ENCODE data around the gene EIF4E2.

Gene EIF4E2

GRCh38 chr2:232576995-232577394, 26.5 kb downstream of the EIF4E2 start:
- Histone ChIP-seq H3K27ac (ENCODE audit: low read depth, low read length) (no peak overlapping the region), H3K9me3 (ENCODE audit: control insufficient read depth in 5 of 5, low read length in 5 of 5) (no peaks in the 10 kb centered on the region), H3K4me3 (ENCODE audit: low read depth in 1 of 5, low read length in 5 of 5) (no peak overlapping the region), H3K36me3 (ENCODE audit: control insufficient read depth in 5 of 5, insufficient read depth in 5 of 5, low read length in 5 of 5) (peaks cover 28 to 61% (median 49%) of the 10 kb centered on the region in 5 donors), H3K9ac (ENCODE audit: low read length in 5 of 5) (no peak overlapping the region), H3K4me1 (ENCODE audit: control insufficient read depth in 5 of 5, insufficient read depth in 5 of 5, low read length in 5 of 5) (no peaks in the 10 kb centered on the region), H3K27me3 (ENCODE audit: control insufficient read depth in 5 of 5, insufficient read depth in 4 of 5, low read length in 5 of 5) (no peaks in the 10 kb centered on the region)

GRCh38 chr2:232577841-232578240, 27.4 kb downstream of the EIF4E2 start:
- H3K4me3 ChIP-seq (ENCODE audit: low read depth in 1 of 5, low read length in 5 of 5) = no peak overlapping the region
- H3K4me1 ChIP-seq (ENCODE audit: control insufficient read depth in 5 of 5, insufficient read depth in 5 of 5, low read length in 5 of 5) = no peaks in the 10 kb centered on the region
- H3K9ac ChIP-seq (ENCODE audit: low read length in 5 of 5) = no peak overlapping the region
- no peaks in the 10 kb centered on the region for H3K27me3 ChIP-seq (ENCODE audit: control insufficient read depth in 5 of 5, insufficient read depth in 4 of 5, low read length in 5 of 5)
- H3K36me3 ChIP-seq (ENCODE audit: control insufficient read depth in 5 of 5, insufficient read depth in 5 of 5, low read length in 5 of 5) = peaks cover 27 to 61% (median 54%) of the 10 kb centered on the region in 5 donors
- no peak overlapping the region for H3K27ac ChIP-seq (ENCODE audit: low read depth, low read length)
- H3K9me3 ChIP-seq (ENCODE audit: control insufficient read depth in 5 of 5, low read length in 5 of 5) = no peaks in the 10 kb centered on the region

GRCh38 chr2:232578626-232579025, 28.1 kb downstream of the EIF4E2 start:
- Histone ChIP-seq H3K4me3 (ENCODE audit: low read depth in 1 of 5, low read length in 5 of 5) (no peak overlapping the region), H3K4me1 (ENCODE audit: control insufficient read depth in 5 of 5, insufficient read depth in 5 of 5, low read length in 5 of 5) (no peaks in the 10 kb centered on the region), H3K27me3 (ENCODE audit: control insufficient read depth in 5 of 5, insufficient read depth in 4 of 5, low read length in 5 of 5) (no peaks in the 10 kb centered on the region), H3K9ac (ENCODE audit: low read length in 5 of 5) (no peak overlapping the region), H3K27ac (ENCODE audit: low read depth, low read length) (no peak overlapping the region), H3K36me3 (ENCODE audit: control insufficient read depth in 5 of 5, insufficient read depth in 5 of 5, low read length in 5 of 5) (peaks cover 19 to 62% (median 57%) of the 10 kb centered on the region in 5 donors), H3K9me3 (ENCODE audit: control insufficient read depth in 5 of 5, low read length in 5 of 5) (no peaks in the 10 kb centered on the region)

- Histone ChIP-seq H3K36me3 (ENCODE audit: control insufficient read depth in 5 of 5, insufficient read depth in 5 of 5, low read length in 5 of 5) (peaks cover 11 to 48% (median 39%) of the 10 kb centered on the region in 5 donors), H3K4me1 (ENCODE audit: control insufficient read depth in 5 of 5, insufficient read depth in 5 of 5, low read length in 5 of 5) (peaks cover 0 to 3% (median 0%) of the 10 kb centered on the region in 5 donors), H3K9ac (ENCODE audit: low read length in 5 of 5) (no peak overlapping the region), H3K27me3 (ENCODE audit: control insufficient read depth in 5 of 5, insufficient read depth in 4 of 5, low read length in 5 of 5) (no peaks in the 10 kb centered on the region), H3K9me3 (ENCODE audit: control insufficient read depth in 5 of 5, low read length in 5 of 5) (peaks cover 0 to 6% (median 0%) of the 10 kb centered on the region in 5 donors), H3K27ac (ENCODE audit: low read depth, low read length) (no peak overlapping the region), H3K4me3 (ENCODE audit: low read depth in 1 of 5, low read length in 5 of 5) (no peak overlapping the region)
Measured at GRCh38 chr2:232580648-232580981, 30.1 kb downstream of the EIF4E2 start.

- H3K4me3 ChIP-seq (ENCODE audit: low read depth in 1 of 5, low read length in 5 of 5) = no peak overlapping the region
- H3K9ac ChIP-seq (ENCODE audit: low read length in 5 of 5) = no peak overlapping the region
- peaks cover 0 to 4% (median 3%) of the 10 kb centered on the region in 5 donors for H3K4me1 ChIP-seq (ENCODE audit: control insufficient read depth in 5 of 5, insufficient read depth in 5 of 5, low read length in 5 of 5)
- no peaks in the 10 kb centered on the region for H3K27me3 ChIP-seq (ENCODE audit: control insufficient read depth in 5 of 5, insufficient read depth in 4 of 5, low read length in 5 of 5)
- H3K36me3 ChIP-seq (ENCODE audit: control insufficient read depth in 5 of 5, insufficient read depth in 5 of 5, low read length in 5 of 5) = peaks cover 7 to 44% (median 39%) of the 10 kb centered on the region in 5 donors
- peaks cover 0 to 6% (median 0%) of the 10 kb centered on the region in 5 donors for H3K9me3 ChIP-seq (ENCODE audit: control insufficient read depth in 5 of 5, low read length in 5 of 5)
- H3K27ac ChIP-seq (ENCODE audit: low read depth, low read length) = no peak overlapping the region
Measured at GRCh38 chr2:232581725-232582124, 31.2 kb downstream of the EIF4E2 start.

- Histone ChIP-seq H3K9me3 (ENCODE audit: control insufficient read depth in 5 of 5, low read length in 5 of 5) (peaks cover 0 to 6% (median 0%) of the 10 kb centered on the region in 5 donors), H3K4me1 (ENCODE audit: control insufficient read depth in 5 of 5, insufficient read depth in 5 of 5, low read length in 5 of 5) (peaks cover 0 to 21% (median 16%) of the 10 kb centered on the region in 5 donors), H3K9ac (ENCODE audit: low read length in 5 of 5) (no peak overlapping the region), H3K36me3 (ENCODE audit: control insufficient read depth in 5 of 5, insufficient read depth in 5 of 5, low read length in 5 of 5) (peaks cover 4 to 37% (median 27%) of the 10 kb centered on the region in 5 donors), H3K4me3 (ENCODE audit: low read depth in 1 of 5, low read length in 5 of 5) (no peak overlapping the region), H3K27me3 (ENCODE audit: control insufficient read depth in 5 of 5, insufficient read depth in 4 of 5, low read length in 5 of 5) (no peaks in the 10 kb centered on the region), H3K27ac (ENCODE audit: low read depth, low read length) (no peak overlapping the region)
Measured at GRCh38 chr2:232584238-232584637, 33.7 kb downstream of the EIF4E2 start.

- H3K9me3 ChIP-seq (ENCODE audit: control insufficient read depth in 5 of 5, low read length in 5 of 5) = peaks cover 0 to 6% (median 0%) of the 10 kb centered on the region in 5 donors
- H3K27me3 ChIP-seq (ENCODE audit: control insufficient read depth in 5 of 5, insufficient read depth in 4 of 5, low read length in 5 of 5) = no peaks in the 10 kb centered on the region
- H3K27ac ChIP-seq (ENCODE audit: low read depth, low read length) = no peak overlapping the region
- no peak overlapping the region for H3K9ac ChIP-seq (ENCODE audit: low read length in 5 of 5)
- H3K36me3 ChIP-seq (ENCODE audit: control insufficient read depth in 5 of 5, insufficient read depth in 5 of 5, low read length in 5 of 5) = peaks cover 2 to 19% (median 13%) of the 10 kb centered on the region in 5 donors
- no peak overlapping the region for H3K4me3 ChIP-seq (ENCODE audit: low read depth in 1 of 5, low read length in 5 of 5)
- peaks cover 0 to 24% (median 21%) of the 10 kb centered on the region in 5 donors for H3K4me1 ChIP-seq (ENCODE audit: control insufficient read depth in 5 of 5, insufficient read depth in 5 of 5, low read length in 5 of 5)
Measured at GRCh38 chr2:232586943-232587505, 36.5 kb downstream of the EIF4E2 start.

GRCh38 chr2:232587512-232587911, 37.0 kb downstream of the EIF4E2 start:
- H3K4me1 ChIP-seq (ENCODE audit: control insufficient read depth in 5 of 5, insufficient read depth in 5 of 5, low read length in 5 of 5) = peaks cover 0 to 24% (median 21%) of the 10 kb centered on the region in 5 donors
- no peak overlapping the region for H3K9ac ChIP-seq (ENCODE audit: low read length in 5 of 5)
- H3K4me3 ChIP-seq (ENCODE audit: low read depth in 1 of 5, low read length in 5 of 5) = no peak overlapping the region
- no peaks in the 10 kb centered on the region for H3K27me3 ChIP-seq (ENCODE audit: control insufficient read depth in 5 of 5, insufficient read depth in 4 of 5, low read length in 5 of 5)
- H3K36me3 ChIP-seq (ENCODE audit: control insufficient read depth in 5 of 5, insufficient read depth in 5 of 5, low read length in 5 of 5) = peaks cover 0 to 16% (median 8%) of the 10 kb centered on the region in 5 donors
- no peak overlapping the region for H3K27ac ChIP-seq (ENCODE audit: low read depth, low read length)
- peaks cover 0 to 6% (median 0%) of the 10 kb centered on the region in 5 donors for H3K9me3 ChIP-seq (ENCODE audit: control insufficient read depth in 5 of 5, low read length in 5 of 5)

- no peaks in the 10 kb centered on the region for H3K27me3 ChIP-seq (ENCODE audit: control insufficient read depth in 5 of 5, insufficient read depth in 4 of 5, low read length in 5 of 5)
- peaks cover 0 to 24% (median 21%) of the 10 kb centered on the region in 5 donors for H3K4me1 ChIP-seq (ENCODE audit: control insufficient read depth in 5 of 5, insufficient read depth in 5 of 5, low read length in 5 of 5)
- peaks cover 0 to 11% (median 6%) of the 10 kb centered on the region in 5 donors for H3K36me3 ChIP-seq (ENCODE audit: control insufficient read depth in 5 of 5, insufficient read depth in 5 of 5, low read length in 5 of 5)
- no peak overlapping the region for H3K27ac ChIP-seq (ENCODE audit: low read depth, low read length)
- peaks cover 0 to 6% (median 0%) of the 10 kb centered on the region in 5 donors for H3K9me3 ChIP-seq (ENCODE audit: control insufficient read depth in 5 of 5, low read length in 5 of 5)
- H3K9ac ChIP-seq (ENCODE audit: low read length in 5 of 5) = no peak overlapping the region
- H3K4me3 ChIP-seq (ENCODE audit: low read depth in 1 of 5, low read length in 5 of 5) = no peak overlapping the region
Measured at GRCh38 chr2:232588031-232588430, 37.5 kb downstream of the EIF4E2 start.

GRCh38 chr2:232588680-232589585, 38.4 kb downstream of the EIF4E2 start:
- Histone ChIP-seq H3K4me3 (ENCODE audit: low read depth in 1 of 5, low read length in 5 of 5) (no peak overlapping the region), H3K27me3 (ENCODE audit: control insufficient read depth in 5 of 5, insufficient read depth in 4 of 5, low read length in 5 of 5) (no peaks in the 10 kb centered on the region), H3K4me1 (ENCODE audit: control insufficient read depth in 5 of 5, insufficient read depth in 5 of 5, low read length in 5 of 5) (peaks cover 0 to 24% (median 21%) of the 10 kb centered on the region in 5 donors), H3K9me3 (ENCODE audit: control insufficient read depth in 5 of 5, low read length in 5 of 5) (peaks cover 0 to 5% (median 0%) of the 10 kb centered on the region in 5 donors), H3K27ac (ENCODE audit: low read depth, low read length) (no peak overlapping the region), H3K9ac (ENCODE audit: low read length in 5 of 5) (peak overlapping the region in 1 of 5 donors; percentile 20), H3K36me3 (ENCODE audit: control insufficient read depth in 5 of 5, insufficient read depth in 5 of 5, low read length in 5 of 5) (peaks cover 0 to 5% (median 2%) of the 10 kb centered on the region in 5 donors)
